CD4-positive, alpha-beta T cell treated with Interleukin-4 for 1 hour (primary cell): ENCODE results near the gene TMEM170A.

Experiments used
- DNase-seq, 2 donors: peaks; one replicate each; pipeline ENCODE4 v3.0.0-alpha.2; 2020 to 2022

Gene TMEM170A

DNA sequence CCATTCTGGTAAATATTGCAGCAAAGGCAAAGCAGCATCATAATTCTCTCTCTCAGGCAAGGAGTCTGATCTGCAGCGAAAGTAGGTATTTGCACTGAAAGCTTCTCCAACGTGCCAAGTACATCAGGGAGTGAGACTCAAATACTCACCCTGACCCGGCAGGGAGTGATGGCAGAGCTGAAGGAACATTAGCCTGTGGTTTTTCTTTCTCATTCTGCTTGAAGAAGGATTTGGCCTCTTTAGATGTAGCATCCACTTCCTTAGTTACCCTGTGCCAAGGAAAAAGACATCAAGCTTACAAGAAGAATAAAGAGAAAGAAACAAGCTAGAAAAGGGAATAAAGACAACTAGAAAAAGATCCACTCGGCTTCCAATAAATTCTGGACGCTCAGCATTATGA is 69.5 kb downstream of the TMEM170A start:
- no peak for DNase-seq
